GM12878 (cell line): ENCODE data around the gene ADCYAP1R1. TPM values are rescaled to one million over a fixed set of nuclear protein-coding genes. Genes with fewer than 3 reads are reported as not detected.

Experiments used
- ATAC-seq: fragments of 200-7000 bp; cut with Tn5 transposase; 3 replicates; pipeline ENCODE4 v1.9.1; 2020; ENCODE audit warnings: mild to moderate bottlenecking, moderate library complexity
- BruUV-seq: library from RNA; stranded (reverse); fragments of 400-500 nt; replicated peaks from 2 replicates; lab custom pipeline; 2021; lab: Mats Ljungman, UMichigan
- CTCF ChIA-PET: fragments of 300-600 bp; sonication (Branson Sonifier 250); formaldehyde crosslinking; extraction: SDS; loops from one replicate; lab custom pipeline; 2021; ENCODE audit warnings: inconsistent platforms; lab: Yijun Ruan, JAX
- POLR2A ChIA-PET: fragments of 350-600 bp; formaldehyde crosslinking; extraction: SDS; loops from one replicate; lab custom pipeline; 2021; ENCODE audit warnings: inconsistent platforms; lab: Charles Lee
- RAD21 ChIA-PET: fragments of 300-600 bp; sonication (Branson Sonifier 250); formaldehyde crosslinking; loops from one replicate; lab custom pipeline; 2023; ENCODE audit warnings: antibody characterized with exemption; ENCODE audit not compliant: unreplicated experiment; lab: Charles Lee
- SMC1A ChIA-PET: fragments of 300-600 bp; sonication (Branson Sonifier 250); formaldehyde crosslinking; loops from one replicate; lab custom pipeline; 2023; ENCODE audit not compliant: unreplicated experiment, uncharacterized antibody; lab: Charles Lee
- DNase-seq: peaks from one replicate; pipeline ENCODE4 v3.0.0-alpha.2; 2011; ENCODE audit warnings: low read depth, low spot score
- FAIRE-seq: peaks from 3 replicates; lab custom pipeline; 2011; peaks lifted over from hg19 to GRCh38; lab: Jason Lieb, UNC
- H2AFZ ChIP-seq: 2 replicates; pipeline ENCODE4 v1.6.0; 2011; ENCODE audit warnings: low read depth, low read length, control low read depth; ENCODE audit not compliant: control insufficient read depth
- H3K27ac ChIP-seq: 2 replicates; pipeline ENCODE4 v1.5.1; 2011; ENCODE audit warnings: control low read depth; ENCODE audit not compliant: control insufficient read depth, insufficient read depth
- H3K27me3 ChIP-seq, 2 experiments: replicated peaks in 1 of 2; 2 replicates each; pipeline versions ENCODE4 v1.6.0 to v1.6.1; 2011; ENCODE audit warnings: low read length in 1 of 2; ENCODE audit not compliant: control insufficient read depth in 2 of 2, insufficient read depth in 2 of 2
- H3K36me3 ChIP-seq, 2 experiments: 2 replicates each; pipeline ENCODE4 v1.5.1; 2011; ENCODE audit warnings: low read length in 1 of 2; ENCODE audit not compliant: control insufficient read depth in 2 of 2, insufficient read depth in 2 of 2
- H3K4me1 ChIP-seq: 2 replicates; pipeline ENCODE4 v1.6.1; 2011; ENCODE audit warnings: mild to moderate bottlenecking, low read length, moderate library complexity, mixed read lengths; ENCODE audit not compliant: control insufficient read depth, insufficient read depth
- H3K4me2 ChIP-seq: 2 replicates; pipeline ENCODE4 v1.6.0; 2011; ENCODE audit warnings: control low read depth; ENCODE audit not compliant: control insufficient read depth, insufficient read depth
- H3K4me3 ChIP-seq: fragments of 200-600 bp; sonication (generic); 2 replicates; pipeline ENCODE4 v1.5.1; 2016
- H3K79me2 ChIP-seq: 2 replicates; pipeline ENCODE4 v1.6.0; 2011; ENCODE audit warnings: low read length; ENCODE audit not compliant: control insufficient read depth, insufficient read depth
- H3K9ac ChIP-seq: 2 replicates; pipeline ENCODE4 v1.8.0; 2011; ENCODE audit warnings: low read length, control low read depth, mixed read lengths; ENCODE audit not compliant: control insufficient read depth, insufficient read depth
- H3K9me3 ChIP-seq: replicated peaks from 3 replicates; pipeline ENCODE4 v1.5.1; 2011; ENCODE audit warnings: mild to moderate bottlenecking, low read length; ENCODE audit not compliant: control insufficient read depth, insufficient read depth
- H4K20me1 ChIP-seq: 2 replicates; pipeline ENCODE4 v1.6.0; 2011; ENCODE audit not compliant: control insufficient read depth, insufficient read depth
- MYB ChIP-seq: fragments of 150-350 bp; IDR thresholded peaks from 2 replicates; pipeline ENCODE4 v1.6.1; 2014; ENCODE audit warnings: mild to moderate bottlenecking, low read depth, low read length, borderline replicate concordance
- NRF1 ChIP-seq: conservative IDR thresholded peaks from 2 replicates; pipeline ENCODE4 v1.6.1; 2011; ENCODE audit warnings: mild to moderate bottlenecking, low read depth, low read length, improper control_type of control experiment
- POLR2AphosphoS2 ChIP-seq: IDR thresholded peaks from 2 replicates; pipeline ENCODE4 v1.6.1; 2011; ENCODE audit warnings: low read depth, mild to moderate bottlenecking, low read length, improper control_type of control experiment, moderate library complexity
- RAD21 ChIP-seq: IDR thresholded peaks from 2 replicates; pipeline ENCODE4 v1.6.1; 2011; ENCODE audit warnings: mild to moderate bottlenecking, low read depth, low read length, moderate library complexity; ENCODE audit not compliant: insufficient read depth
- RCOR1 ChIP-seq: conservative IDR thresholded peaks from 2 replicates; pipeline ENCODE4 v1.6.1; 2012; ENCODE audit warnings: low read depth, low read length, improper control_type of control experiment
- SMC3 ChIP-seq: IDR thresholded peaks from 2 replicates; pipeline ENCODE4 v1.6.1; 2011; ENCODE audit warnings: low read length, improper control_type of control experiment, borderline replicate concordance
- TAF1 ChIP-seq: IDR thresholded peaks from 2 replicates; pipeline ENCODE4 v1.6.1; 2011; ENCODE audit warnings: mild to moderate bottlenecking, low read depth, low read length, borderline replicate concordance
- YY1 ChIP-seq: IDR thresholded peaks from 2 replicates; pipeline ENCODE4 v1.6.1; 2011; ENCODE audit warnings: low read depth, mild to moderate bottlenecking, low read length
- ZNF24 ChIP-seq: fragments of 450-650 bp; IDR thresholded peaks from 2 replicates; pipeline ENCODE4 v1.6.1; 2017; ENCODE audit warnings: antibody characterized with exemption, mild to moderate bottlenecking
- WGBS: methylation state at CpG from one replicate; pipeline ENCODE4 v1.1.6; 2016; ENCODE audit warnings: low lambda C conversion rate; ENCODE audit not compliant: insufficient replicate concordance, insufficient coverage; ENCODE audit errors: missing lambda C conversion rate; 5-methylcytosine and 5-hydroxymethylcytosine counted together
- in situ Hi-C: fragments of 300-500 bp; cut with MboI; formaldehyde crosslinking; loops from 9 replicates; pipeline ENCODE4 v1.14.3; 2018; ENCODE audit warnings: mixed read lengths
- intact Hi-C: fragments of 100-400 bp; cut with micrococcal nuclease; formaldehyde crosslinking; loops from one replicate; pipeline ENCODE4 v1.14.2; 2022; ENCODE audit not compliant: unreplicated experiment
- polyA plus RNA-seq, 11 experiments: library from polyadenylated mRNA; depleted of rRNA in 4 of 11; unstranded in 6 of 11; stranded (reverse) in 5 of 11; fragments of >200 nt; fragmentation: Nextera tagmentation in 4 of 11; fragmentation: Illumina TruSeq in 1 of 11; extraction: Ambion mirVana in 4 of 11; extraction: Trizol in 1 of 11; gene quantifications; 1 replicate in 1 of 11; 2 replicates in 10 of 11; pipeline versions ENCODE4 v1.2.1 to v1.2.3, GENCODE V29; 2011 to 2016; ENCODE audit warnings: inconsistent platforms in 2 of 11, missing spikeins in 2 of 11, low read depth in 1 of 11
- total RNA-seq, 4 experiments: library from RNA; depleted of rRNA in 3 of 4; stranded (reverse); fragments of >200 nt in 3 of 4; fragmentation: Illumina TruSeq in 1 of 4; extraction: Trizol in 1 of 4; gene quantifications; 2 replicates each; pipeline versions ENCODE4 v1.2.1 to v1.2.3, GENCODE V29; 2013 to 2021
- TF ChIP-seq, protein P1 (sequence below), 3 experiments: IDR thresholded peaks in 2 of 3; conservative IDR thresholded peaks in 1 of 3; 2 replicates each; pipeline ENCODE4 v1.5.1; 2011; ENCODE audit warnings: low read depth in 3 of 3, low read length in 3 of 3, mild to moderate bottlenecking in 3 of 3, control low read depth in 2 of 3, moderate library complexity in 2 of 3, inconsistent platforms in 1 of 3, mixed read lengths in 1 of 3; ENCODE audit not compliant: control insufficient read depth in 2 of 3, insufficient read depth in 1 of 3; ENCODE audit errors: extremely low read depth in 1 of 3
- TF ChIP-seq, protein P2 (sequence below): fragments of 450-650 bp; IDR thresholded peaks from 2 replicates; pipeline ENCODE4 v1.6.1; 2016; ENCODE audit warnings: mild to moderate bottlenecking, moderate library complexity, borderline replicate concordance
- TF ChIP-seq, protein P3 (sequence below): fragments of 450-650 bp; conservative IDR thresholded peaks from 2 replicates; pipeline ENCODE4 v1.6.1; 2017; ENCODE audit warnings: mild to moderate bottlenecking, moderate library complexity

The ADCYAP1R1 gene
- total and polyA plus RNA-seq, 10 of the 15 experiments (the other 5 are each of a cell fraction or from before 2014, with no cell fraction given), result not detected

DNA sequence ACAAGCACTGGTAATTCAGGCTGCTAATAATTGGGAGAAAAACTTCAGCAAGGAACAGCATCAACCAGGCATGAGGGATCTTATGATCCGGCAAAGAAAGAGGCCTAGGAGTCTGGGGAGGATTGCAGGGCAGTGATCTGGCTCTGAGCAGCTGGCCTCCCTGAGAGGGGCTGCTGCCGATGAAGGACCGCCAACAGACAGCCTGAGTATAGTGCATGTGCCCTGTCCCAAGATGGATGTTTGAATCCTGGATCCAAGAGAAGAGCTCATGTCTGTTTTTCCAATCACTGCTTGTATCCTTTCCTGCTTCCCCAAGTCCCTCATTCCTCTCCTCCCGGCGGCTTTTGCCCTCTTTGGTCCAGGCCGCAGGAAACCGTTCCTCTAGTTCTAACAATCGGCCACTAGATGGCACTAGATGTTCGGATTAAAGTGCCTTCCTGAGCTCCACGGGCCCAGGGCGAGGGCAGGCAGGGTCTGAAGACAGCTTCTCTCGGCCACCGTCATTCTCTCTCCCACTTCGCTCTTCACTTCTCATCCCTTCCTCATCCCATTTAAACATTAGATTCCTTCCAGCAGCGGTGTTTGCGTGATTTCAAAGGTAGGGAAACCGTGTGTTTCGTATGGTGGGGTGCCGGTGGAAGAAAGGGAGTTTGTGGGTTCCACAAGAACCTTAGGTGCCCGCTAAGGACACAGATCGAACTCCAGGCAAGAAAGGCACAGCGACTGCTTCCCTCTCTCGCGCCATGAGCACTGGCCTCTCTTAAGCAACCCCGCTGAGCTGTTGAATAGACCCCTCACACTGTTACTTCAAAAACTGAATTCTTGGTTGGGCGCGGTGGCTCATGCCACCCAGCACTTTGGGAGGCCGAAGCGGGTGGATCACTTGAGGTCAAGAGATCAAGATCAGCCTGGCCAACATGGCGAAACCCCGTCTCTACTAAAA lies 82.4 kb downstream of the ADCYAP1R1 start:
- no peaks in the 10 kb centered on the region for H3K4me1 ChIP-seq
- SMC1A ChIA-PET, result interaction anchor here (0.7 to 3.8 kb wide), 14 partner anchors 13 to 603 kb away, joined by 3 to 25 read pairs (median 4); no protein-coding TSS in a partner anchor
- in situ Hi-C loops, result loop anchor here (5.0 kb wide), 1 partner anchor 603 kb away; no protein-coding TSS in a partner anchor
- intact Hi-C loops, result loop anchor here (1.0 to 5.0 kb wide), 4 partner anchors 308 to 602 kb away; no protein-coding TSS in a partner anchor
- H3K27ac ChIP-seq, result no peak overlapping the region
- H3K79me2 ChIP-seq, result no peaks in the 10 kb centered on the region
- H3K4me3 ChIP-seq, result no peak overlapping the region
- H3K9me3 ChIP-seq, result no peaks in the 10 kb centered on the region; the same call in 2 of the 3 replicates
- RAD21 ChIA-PET, result interaction anchor here (0.8 to 2.2 kb wide), 11 partner anchors 12 to 1075 kb away, joined by 3 to 13 read pairs (median 3); no protein-coding TSS in a partner anchor
- 37% methylated on average over 31 of the region's 31 CpGs for WGBS
- TF ChIP-seq NRF1, result no peak
- TF ChIP-seq, protein P1, sequence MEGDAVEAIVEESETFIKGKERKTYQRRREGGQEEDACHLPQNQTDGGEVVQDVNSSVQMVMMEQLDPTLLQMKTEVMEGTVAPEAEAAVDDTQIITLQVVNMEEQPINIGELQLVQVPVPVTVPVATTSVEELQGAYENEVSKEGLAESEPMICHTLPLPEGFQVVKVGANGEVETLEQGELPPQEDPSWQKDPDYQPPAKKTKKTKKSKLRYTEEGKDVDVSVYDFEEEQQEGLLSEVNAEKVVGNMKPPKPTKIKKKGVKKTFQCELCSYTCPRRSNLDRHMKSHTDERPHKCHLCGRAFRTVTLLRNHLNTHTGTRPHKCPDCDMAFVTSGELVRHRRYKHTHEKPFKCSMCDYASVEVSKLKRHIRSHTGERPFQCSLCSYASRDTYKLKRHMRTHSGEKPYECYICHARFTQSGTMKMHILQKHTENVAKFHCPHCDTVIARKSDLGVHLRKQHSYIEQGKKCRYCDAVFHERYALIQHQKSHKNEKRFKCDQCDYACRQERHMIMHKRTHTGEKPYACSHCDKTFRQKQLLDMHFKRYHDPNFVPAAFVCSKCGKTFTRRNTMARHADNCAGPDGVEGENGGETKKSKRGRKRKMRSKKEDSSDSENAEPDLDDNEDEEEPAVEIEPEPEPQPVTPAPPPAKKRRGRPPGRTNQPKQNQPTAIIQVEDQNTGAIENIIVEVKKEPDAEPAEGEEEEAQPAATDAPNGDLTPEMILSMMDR (IDR thresholded peaks at IDR 0.05 in 2 of 3, conservative IDR thresholded peaks at IDR 0.05 in 1 of 3; ENCODE audit: control insufficient read depth in 2 of 3, extremely low read depth in 1 of 3, insufficient read depth in 1 of 3, low read depth in 3 of 3, low read length in 3 of 3), result peak; percentile 61 to 75 (median 63)
- TF ChIP-seq TAF1, result no peak
- TF ChIP-seq, protein P2, sequence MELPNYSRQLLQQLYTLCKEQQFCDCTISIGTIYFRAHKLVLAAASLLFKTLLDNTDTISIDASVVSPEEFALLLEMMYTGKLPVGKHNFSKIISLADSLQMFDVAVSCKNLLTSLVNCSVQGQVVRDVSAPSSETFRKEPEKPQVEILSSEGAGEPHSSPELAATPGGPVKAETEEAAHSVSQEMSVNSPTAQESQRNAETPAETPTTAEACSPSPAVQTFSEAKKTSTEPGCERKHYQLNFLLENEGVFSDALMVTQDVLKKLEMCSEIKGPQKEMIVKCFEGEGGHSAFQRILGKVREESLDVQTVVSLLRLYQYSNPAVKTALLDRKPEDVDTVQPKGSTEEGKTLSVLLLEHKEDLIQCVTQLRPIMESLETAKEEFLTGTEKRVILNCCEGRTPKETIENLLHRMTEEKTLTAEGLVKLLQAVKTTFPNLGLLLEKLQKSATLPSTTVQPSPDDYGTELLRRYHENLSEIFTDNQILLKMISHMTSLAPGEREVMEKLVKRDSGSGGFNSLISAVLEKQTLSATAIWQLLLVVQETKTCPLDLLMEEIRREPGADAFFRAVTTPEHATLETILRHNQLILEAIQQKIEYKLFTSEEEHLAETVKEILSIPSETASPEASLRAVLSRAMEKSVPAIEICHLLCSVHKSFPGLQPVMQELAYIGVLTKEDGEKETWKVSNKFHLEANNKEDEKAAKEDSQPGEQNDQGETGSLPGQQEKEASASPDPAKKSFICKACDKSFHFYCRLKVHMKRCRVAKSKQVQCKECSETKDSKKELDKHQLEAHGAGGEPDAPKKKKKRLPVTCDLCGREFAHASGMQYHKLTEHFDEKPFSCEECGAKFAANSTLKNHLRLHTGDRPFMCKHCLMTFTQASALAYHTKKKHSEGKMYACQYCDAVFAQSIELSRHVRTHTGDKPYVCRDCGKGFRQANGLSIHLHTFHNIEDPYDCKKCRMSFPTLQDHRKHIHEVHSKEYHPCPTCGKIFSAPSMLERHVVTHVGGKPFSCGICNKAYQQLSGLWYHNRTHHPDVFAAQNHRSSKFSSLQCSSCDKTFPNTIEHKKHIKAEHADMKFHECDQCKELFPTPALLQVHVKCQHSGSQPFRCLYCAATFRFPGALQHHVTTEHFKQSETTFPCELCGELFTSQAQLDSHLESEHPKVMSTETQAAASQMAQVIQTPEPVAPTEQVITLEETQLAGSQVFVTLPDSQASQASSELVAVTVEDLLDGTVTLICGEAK, result no peak
- TF ChIP-seq YY1, result no peak
- no peak for TF ChIP-seq ZNF24
- TF ChIP-seq RAD21, result peak; percentile 80
- peak; percentile 56; the same call in 1 of the 2 replicates for TF ChIP-seq SMC3
- TF ChIP-seq RCOR1, result no peak
- TF ChIP-seq POLR2AphosphoS2, result no peak
- TF ChIP-seq, protein P3, sequence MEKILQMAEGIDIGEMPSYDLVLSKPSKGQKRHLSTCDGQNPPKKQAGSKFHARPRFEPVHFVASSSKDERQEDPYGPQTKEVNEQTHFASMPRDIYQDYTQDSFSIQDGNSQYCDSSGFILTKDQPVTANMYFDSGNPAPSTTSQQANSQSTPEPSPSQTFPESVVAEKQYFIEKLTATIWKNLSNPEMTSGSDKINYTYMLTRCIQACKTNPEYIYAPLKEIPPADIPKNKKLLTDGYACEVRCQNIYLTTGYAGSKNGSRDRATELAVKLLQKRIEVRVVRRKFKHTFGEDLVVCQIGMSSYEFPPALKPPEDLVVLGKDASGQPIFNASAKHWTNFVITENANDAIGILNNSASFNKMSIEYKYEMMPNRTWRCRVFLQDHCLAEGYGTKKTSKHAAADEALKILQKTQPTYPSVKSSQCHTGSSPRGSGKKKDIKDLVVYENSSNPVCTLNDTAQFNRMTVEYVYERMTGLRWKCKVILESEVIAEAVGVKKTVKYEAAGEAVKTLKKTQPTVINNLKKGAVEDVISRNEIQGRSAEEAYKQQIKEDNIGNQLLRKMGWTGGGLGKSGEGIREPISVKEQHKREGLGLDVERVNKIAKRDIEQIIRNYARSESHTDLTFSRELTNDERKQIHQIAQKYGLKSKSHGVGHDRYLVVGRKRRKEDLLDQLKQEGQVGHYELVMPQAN, result no peak
- no peak for TF ChIP-seq MYB
- no peak overlapping the region for H2AFZ ChIP-seq
- no peak overlapping the region for H3K4me2 ChIP-seq
- DNase-seq, result no peak
- H4K20me1 ChIP-seq, result no peaks in the 10 kb centered on the region
- no peaks in the 10 kb centered on the region for H3K27me3 ChIP-seq
- peak; percentile 61 for FAIRE-seq
- no peaks in the 10 kb centered on the region for H3K36me3 ChIP-seq
- CTCF ChIA-PET, result interaction anchor here (0.7 to 5.2 kb wide), 37 partner anchors 8 to 1087 kb away, joined by 3 to 63 read pairs (median 4); no protein-coding TSS in a partner anchor
- ATAC-seq, result peak; percentile 97
- POLR2A ChIA-PET, result no interaction called here
- BruUV-seq, result no TSS peak
- no peak overlapping the region for H3K9ac ChIP-seq
